Muscle of leg (tissue), 11 donors: ENCODE results near the gene SYTL1. TPM values are rescaled to one million over a fixed set of nuclear protein-coding genes. Genes with fewer than 3 reads are reported as not detected.

Experiments used
- DNase-seq: peaks from one replicate; pipeline ENCODE4 v3.0.0; 2013
- H3K27ac ChIP-seq: one replicate; pipeline ENCODE4 v1.5.1; 2013; ENCODE audit warnings: mild to moderate bottlenecking, low read length, control low read depth
- H3K27me3 ChIP-seq: one replicate; pipeline ENCODE4 v1.6.1; 2013; ENCODE audit warnings: low read length; ENCODE audit not compliant: control insufficient read depth, insufficient read depth
- H3K36me3 ChIP-seq: one replicate; pipeline ENCODE4 v1.6.1; 2013; ENCODE audit warnings: low read length; ENCODE audit not compliant: control insufficient read depth, insufficient read depth
- H3K4me1 ChIP-seq: one replicate; pipeline ENCODE4 v1.6.1; 2013; ENCODE audit warnings: low read length; ENCODE audit not compliant: control insufficient read depth, insufficient read depth
- H3K4me3 ChIP-seq: one replicate; pipeline ENCODE4 v1.5.1; 2013; ENCODE audit warnings: low read length, control low read depth
- H3K9me3 ChIP-seq: replicated peaks from 2 replicates; pipeline ENCODE4 v1.6.1; 2013; ENCODE audit warnings: low read depth, low read length; ENCODE audit not compliant: control insufficient read depth
- WGBS: methylation state at CpG from one replicate; pipeline ENCODE4 v1.1.5; 2013; ENCODE audit warnings: missing lambda C conversion rate; ENCODE audit not compliant: insufficient coverage; 5-methylcytosine and 5-hydroxymethylcytosine counted together
- polyA plus RNA-seq, 8 donors: library from polyadenylated mRNA; unstranded; fragments of 120-200 nt; gene quantifications; one replicate each; pipeline versions ENCODE4 v1.2.1 to v1.2.3, GENCODE V29; 2013; ENCODE audit warnings: inconsistent platforms in 1 of 8, low replicate concordance in 1 of 8; ENCODE audit not compliant: insufficient read length in 8 of 8, insufficient read depth in 1 of 8
- total RNA-seq: library from RNA; stranded (reverse); fragments of 120-200 nt; gene quantifications from one replicate; pipeline ENCODE4 v1.2.4, GENCODE V29; 2013

The SYTL1 gene
- total and polyA plus RNA-seq, 9 donors = 0.62 to 4.8 (median 1.2) TPM

DNA sequence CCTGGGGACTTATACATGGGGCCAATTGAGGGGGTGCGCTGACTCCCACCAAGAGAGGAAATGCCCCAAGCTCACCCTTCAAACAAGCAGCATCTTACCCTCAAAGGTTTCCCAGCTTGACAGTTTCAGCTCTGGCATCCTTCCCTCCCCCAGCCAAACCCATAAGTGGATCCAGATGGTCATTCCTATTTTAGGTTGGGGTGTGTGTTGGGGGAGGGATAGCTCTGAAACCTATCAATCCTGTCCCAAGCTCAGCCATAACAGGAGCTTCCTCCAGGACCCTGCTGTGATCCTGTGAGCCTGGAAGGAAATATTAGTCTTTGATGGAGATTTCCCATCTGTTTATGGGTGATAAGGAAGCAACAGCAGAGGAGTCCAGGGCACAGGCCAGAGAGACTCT is 23.2 kb upstream of the SYTL1 start:
- Histone ChIP-seq H3K27ac (no peak overlapping the region), H3K27me3 (no peaks in the 10 kb centered on the region), H3K4me3 (no peak overlapping the region), H3K9me3 (no peaks in the 10 kb centered on the region), H3K36me3 (no peaks in the 10 kb centered on the region), H3K4me1 (peaks cover 17% of the 10 kb centered on the region)
- DNase-seq = peak; percentile 23
- no CpG with 5 or more reads among the region's 1 CpG for WGBS

DNA sequence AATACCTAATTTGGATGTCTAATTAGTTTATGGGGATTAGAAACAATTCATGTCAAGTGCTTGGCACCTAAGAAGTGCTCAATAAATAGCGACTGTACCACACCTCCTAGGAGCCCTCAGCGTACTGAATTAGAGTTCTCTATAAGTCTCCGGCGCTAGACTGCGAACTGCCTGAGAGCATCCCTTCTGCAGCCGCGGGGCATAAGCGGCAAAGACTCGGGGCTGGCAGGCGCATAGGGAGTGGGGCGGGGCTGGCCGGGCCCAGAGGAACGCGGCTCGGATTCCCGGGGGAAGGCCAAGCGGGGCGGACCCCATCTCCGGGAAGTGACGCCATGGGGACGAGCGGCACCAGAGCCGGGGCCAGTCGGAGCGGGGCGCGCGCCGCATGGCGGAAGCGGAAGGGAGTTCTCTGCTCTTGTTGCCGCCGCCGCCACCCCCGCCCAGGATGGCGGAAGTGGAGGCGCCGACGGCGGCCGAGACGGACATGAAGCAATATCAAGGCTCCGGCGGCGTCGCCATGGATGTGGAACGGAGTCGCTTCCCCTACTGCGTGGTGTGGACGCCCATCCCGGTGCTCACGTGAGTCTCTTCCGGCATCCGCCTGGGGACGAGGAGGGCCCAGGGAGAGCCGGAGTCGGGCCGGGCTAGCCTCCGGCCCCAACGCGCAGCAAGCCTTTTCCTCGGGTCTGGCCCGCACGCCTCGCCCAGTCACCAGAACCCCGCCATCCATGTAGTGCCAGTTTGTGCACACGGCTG is 19.8 kb upstream of the SYTL1 start, which contains the start of gene TMEM222:
TSS of gene TMEM222 (plus strand) at position 351 of the 756 bp plus-strand sequence. CDS start at position 386, 35 bp downstream.
- peak within 1 kb of the TSS; percentile 68 for H3K27ac ChIP-seq
- H3K27me3 ChIP-seq = no peaks in the 10 kb centered on the region
- H3K9me3 ChIP-seq = no peaks in the 10 kb centered on the region
- peaks cover 21% of the 10 kb centered on the region for H3K36me3 ChIP-seq
- WGBS = under 1% methylated on average over 63 of the region's 67 CpGs
- peak within 1 kb of the TSS; percentile 100 for H3K4me3 ChIP-seq
- peaks cover 21% of the 10 kb centered on the region for H3K4me1 ChIP-seq
- DNase-seq = peak; percentile 99

DNA sequence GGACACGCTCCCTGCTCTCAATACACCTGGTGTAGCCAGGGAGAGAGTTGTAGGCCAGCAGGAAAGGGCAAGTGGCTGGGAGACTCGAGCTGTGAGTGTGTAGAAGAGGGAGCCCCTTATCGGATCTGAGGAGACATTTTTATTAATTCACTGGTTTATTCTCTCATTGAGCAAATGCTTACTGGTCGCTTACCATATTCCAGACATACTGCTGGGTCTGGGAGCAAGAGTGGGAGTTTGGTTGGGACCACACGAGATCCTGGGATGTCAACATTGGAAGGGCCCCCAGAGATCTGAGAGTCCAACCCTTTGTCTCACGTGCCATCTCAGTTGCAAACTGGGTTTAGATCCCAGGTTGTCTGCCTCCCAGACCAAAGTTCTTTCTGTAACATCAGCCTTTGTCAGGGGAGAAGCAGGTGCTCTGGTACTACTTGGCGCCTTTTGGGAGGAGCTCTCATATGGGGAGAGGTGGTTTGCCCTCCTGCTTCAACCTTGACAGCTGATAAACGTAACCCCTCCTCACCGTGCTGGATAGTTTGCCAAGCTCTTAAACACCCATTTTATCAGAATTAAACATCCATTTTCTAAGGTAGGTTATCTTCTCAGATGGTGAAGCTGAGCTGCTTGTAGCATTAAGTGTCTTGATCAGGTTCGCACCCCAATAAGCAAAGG is 19.1 kb upstream of the SYTL1 start:
- Histone ChIP-seq H3K27me3 (no peaks in the 10 kb centered on the region), H3K27ac (peak overlapping the region; percentile 68), H3K4me3 (peak overlapping the region; percentile 100), H3K4me1 (peaks cover 22% of the 10 kb centered on the region), H3K9me3 (no peaks in the 10 kb centered on the region), H3K36me3 (peaks cover 22% of the 10 kb centered on the region)
- DNase-seq = no peak
- 0% methylated on average over 3 of the region's 10 CpGs for WGBS

DNA sequence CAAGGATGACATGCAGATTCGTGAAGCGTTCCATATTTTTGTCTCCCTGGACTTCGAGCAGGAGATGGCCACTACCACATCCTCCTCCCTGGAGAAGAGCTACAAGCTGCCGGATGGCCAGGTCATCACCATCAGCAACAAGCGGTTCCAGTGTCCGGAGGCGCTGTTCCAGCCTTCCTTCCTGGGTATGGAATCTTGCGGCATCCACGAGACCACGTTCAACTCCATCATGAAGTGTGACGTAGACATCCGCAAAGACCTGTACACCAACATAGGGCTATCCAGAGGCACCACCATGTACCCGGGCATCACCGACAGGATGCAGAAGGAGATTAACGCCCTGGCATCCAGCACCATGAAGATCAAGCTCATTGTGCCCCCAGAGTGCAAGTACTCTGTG is 16.5 kb upstream of the SYTL1 start:
- Histone ChIP-seq H3K9me3 (no peaks in the 10 kb centered on the region), H3K36me3 (peaks cover 31% of the 10 kb centered on the region), H3K4me1 (peaks cover 14% of the 10 kb centered on the region), H3K27ac (no peak overlapping the region), H3K27me3 (no peaks in the 10 kb centered on the region), H3K4me3 (no peak overlapping the region)
- WGBS = 87% methylated on average over 15 of the region's 15 CpGs
- no peak for DNase-seq

DNA sequence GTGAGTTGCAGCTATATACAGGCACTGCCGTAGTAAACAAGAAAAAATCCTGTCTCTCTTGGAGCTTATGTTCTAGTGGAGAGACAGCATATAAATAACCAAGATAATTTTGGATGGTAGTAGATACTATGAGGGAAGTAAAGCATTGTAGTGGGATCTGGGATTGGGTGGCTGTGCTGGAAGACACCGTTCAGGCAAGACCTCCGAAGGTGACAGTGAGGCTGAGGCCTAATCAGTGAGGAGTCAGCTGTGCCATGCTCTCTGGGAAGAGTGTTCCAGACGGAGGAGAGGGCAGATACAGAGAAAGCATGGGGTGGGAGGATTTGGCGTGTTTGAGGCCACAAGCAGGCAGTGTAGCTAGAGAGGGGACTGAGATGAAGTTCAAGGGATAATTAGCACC is 13.9 kb upstream of the SYTL1 start:
- Histone ChIP-seq H3K4me1 (peaks cover 11% of the 10 kb centered on the region), H3K9me3 (no peaks in the 10 kb centered on the region), H3K27ac (no peak overlapping the region), H3K27me3 (no peaks in the 10 kb centered on the region), H3K36me3 (peaks cover 57% of the 10 kb centered on the region), H3K4me3 (no peak overlapping the region)
- DNase-seq = no peak
- 78% methylated on average over 4 of the region's 5 CpGs for WGBS

DNA sequence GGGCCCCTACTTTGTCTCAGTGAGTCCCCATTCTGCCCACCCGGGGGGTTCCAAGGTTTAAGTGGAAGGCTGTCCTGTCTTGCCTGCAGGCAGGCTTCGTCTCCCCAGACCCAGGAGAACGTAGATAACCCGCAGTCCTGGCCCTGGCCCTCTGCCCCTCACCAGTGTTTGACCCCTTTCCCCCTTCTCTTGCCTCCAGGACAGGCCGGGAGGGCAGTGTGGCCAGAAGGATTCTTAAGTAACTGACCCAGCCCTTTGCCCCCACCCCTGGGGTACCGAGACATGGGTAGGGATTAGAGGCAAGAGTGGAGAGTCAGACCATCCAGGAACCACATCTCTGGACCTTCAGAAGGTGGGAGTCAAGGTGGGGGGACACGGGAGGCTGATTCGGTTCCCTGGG is 11.0 kb upstream of the SYTL1 start:
- H3K4me1 ChIP-seq = peaks cover 4% of the 10 kb centered on the region
- WGBS = 85% methylated on average over 5 of the region's 8 CpGs
- H3K27ac ChIP-seq = no peak overlapping the region

DNA sequence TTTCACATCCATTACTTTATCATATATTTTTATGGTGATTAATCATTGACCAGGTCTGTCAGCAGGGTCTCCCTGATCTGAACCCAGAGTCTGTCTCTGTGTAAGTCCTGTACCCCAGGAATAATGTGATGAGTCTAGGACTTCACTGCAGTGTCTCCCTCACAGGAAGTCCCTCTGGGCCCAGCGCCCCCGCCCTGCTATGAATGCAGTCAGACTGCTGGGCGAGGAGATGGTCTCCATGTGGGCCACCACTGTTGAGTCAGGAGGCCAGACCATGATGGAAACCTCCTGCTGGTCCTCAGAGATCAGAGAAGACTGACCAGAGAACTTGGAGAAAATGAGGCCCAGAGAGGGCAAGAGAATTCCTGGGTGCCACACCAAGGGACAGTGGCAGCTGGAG is 10.4 kb upstream of the SYTL1 start:
- Histone ChIP-seq H3K4me1 (peaks cover 4% of the 10 kb centered on the region), H3K27ac (no peak overlapping the region), H3K4me3 (no peak overlapping the region), H3K36me3 (peaks cover 72% of the 10 kb centered on the region), H3K9me3 (no peaks in the 10 kb centered on the region), H3K27me3 (no peaks in the 10 kb centered on the region)
- WGBS = 100% methylated on average over 3 of the region's 3 CpGs
- no peak for DNase-seq

More for the DNA sequence above, 11.0 kb upstream of the SYTL1 start:
- DNase-seq = no peak
- Histone ChIP-seq H3K4me3 (no peak overlapping the region), H3K9me3 (no peaks in the 10 kb centered on the region), H3K36me3 (peaks cover 69% of the 10 kb centered on the region), H3K27me3 (no peaks in the 10 kb centered on the region)

DNA sequence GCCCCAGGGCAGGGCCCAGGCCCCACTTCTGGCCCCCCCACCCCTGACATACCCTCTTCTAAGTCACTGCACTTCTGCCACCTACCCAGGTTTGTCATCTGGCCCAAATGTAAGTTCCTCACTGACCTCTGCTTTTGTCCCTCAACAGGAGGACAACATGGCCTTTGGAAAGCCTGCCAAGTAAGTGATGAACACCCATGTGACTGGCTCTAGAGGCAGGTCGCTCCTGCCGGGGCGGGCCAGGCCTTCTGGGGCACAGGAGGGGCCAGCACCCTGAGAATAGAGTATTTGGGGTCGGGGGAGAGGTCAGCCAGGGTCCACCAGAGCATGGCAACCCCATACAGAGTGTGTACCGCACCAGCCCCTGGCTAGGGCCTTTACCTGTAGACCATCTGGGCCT is 9.9 kb upstream of the SYTL1 start:
- H3K4me3 ChIP-seq = no peak overlapping the region
- 90% methylated on average over 2 of the region's 5 CpGs for WGBS
- H3K27me3 ChIP-seq = no peaks in the 10 kb centered on the region
- peaks cover 1% of the 10 kb centered on the region for H3K4me1 ChIP-seq
- peaks cover 76% of the 10 kb centered on the region for H3K36me3 ChIP-seq
- no peak for DNase-seq
- no peak overlapping the region for H3K27ac ChIP-seq
- no peaks in the 10 kb centered on the region for H3K9me3 ChIP-seq

DNA sequence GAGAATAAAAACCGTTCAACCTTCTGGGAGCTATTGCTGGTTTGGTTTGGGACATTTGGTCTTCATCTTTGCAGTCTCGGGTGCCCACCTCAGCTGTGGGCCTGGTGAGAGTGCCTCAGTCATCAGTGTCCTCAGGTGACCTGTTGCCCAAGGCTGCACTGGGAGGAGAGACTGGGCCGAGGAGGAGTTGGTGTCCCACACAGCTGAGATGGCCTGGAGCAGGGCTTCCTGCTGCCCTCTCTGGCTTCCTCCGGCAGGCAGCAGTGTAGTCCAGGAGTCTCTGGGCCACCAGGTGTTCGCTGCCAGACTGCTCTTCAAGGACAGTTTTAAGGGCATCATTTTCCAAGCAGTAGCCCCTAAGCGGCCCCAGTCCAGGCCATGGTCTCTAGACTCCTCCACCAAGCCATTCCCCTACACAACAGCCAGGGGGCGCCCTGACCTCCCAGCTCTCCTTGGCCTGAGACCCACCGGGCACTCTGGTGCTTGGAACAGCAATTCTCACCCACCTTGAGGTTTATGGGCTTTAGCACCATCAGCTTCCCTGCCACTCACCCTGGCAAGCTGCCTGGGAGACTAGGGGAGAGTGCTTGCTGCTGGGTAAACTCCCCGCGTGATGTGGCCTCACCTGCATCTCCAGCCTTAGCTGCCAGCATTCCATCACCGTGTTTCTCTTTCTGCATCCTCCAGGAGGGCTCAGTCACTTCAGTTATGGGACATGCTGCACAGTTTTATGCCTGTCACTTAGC is 9.1 kb upstream of the SYTL1 start:
- Histone ChIP-seq H3K36me3 (peaks cover 76% of the 10 kb centered on the region), H3K4me3 (no peak overlapping the region), H3K27me3 (no peaks in the 10 kb centered on the region), H3K9me3 (no peaks in the 10 kb centered on the region), H3K4me1 (no peaks in the 10 kb centered on the region), H3K27ac (no peak overlapping the region)
- peak; percentile 32 for DNase-seq
- WGBS = 60% methylated on average over 9 of the region's 11 CpGs

DNA sequence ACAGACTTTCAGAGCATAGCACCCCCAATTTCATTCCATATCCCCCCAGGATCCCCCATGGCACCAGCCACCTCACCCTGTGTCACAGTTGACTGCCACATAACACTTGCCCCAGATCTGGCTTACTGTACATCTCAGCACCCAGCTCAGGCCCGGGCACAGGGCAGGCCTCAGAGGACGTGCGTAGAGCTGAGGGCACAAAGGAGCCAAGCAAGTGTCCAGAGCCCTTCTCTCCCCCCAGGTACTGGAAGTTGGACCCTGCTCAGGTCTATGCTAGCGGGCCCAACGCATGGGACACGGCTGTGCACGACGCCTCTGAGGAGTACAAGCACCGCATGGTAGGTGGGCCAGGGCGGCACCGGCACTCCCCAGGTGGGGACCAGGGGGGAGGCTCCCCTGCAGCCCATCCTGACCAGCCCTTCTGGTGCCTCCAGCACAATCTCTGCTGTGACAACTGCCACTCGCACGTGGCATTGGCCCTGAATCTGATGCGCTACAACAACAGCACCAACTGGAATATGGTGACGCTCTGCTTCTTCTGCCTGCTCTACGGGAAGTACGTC is 8.0 kb upstream of the SYTL1 start:
- H3K36me3 ChIP-seq = peaks cover 70% of the 10 kb centered on the region

More for the DNA sequence above, 8.0 kb upstream of the SYTL1 start:
- H3K27me3 ChIP-seq = no peaks in the 10 kb centered on the region
- no peak overlapping the region for H3K27ac ChIP-seq
- H3K9me3 ChIP-seq = no peaks in the 10 kb centered on the region
- DNase-seq = no peak
- no peak overlapping the region for H3K4me3 ChIP-seq
- no peaks in the 10 kb centered on the region for H3K4me1 ChIP-seq
- WGBS = 87% methylated on average over 16 of the region's 17 CpGs
